GM23248 (cell line): ENCODE results near the gene PRSS50.

Source experiments
- EZH2 ChIP-seq: fragments of 200-600 bp; sonication (generic); IDR thresholded peaks from 2 replicates; pipeline ENCODE4 v1.6.1; 2018; ENCODE audit warnings: antibody characterized with exemption, mild to moderate bottlenecking; ENCODE audit not compliant: insufficient read depth, poor library complexity, severe bottlenecking
- EZH2phosphoT487 ChIP-seq: fragments of 200-600 bp; sonication (generic); IDR thresholded peaks from 2 replicates; pipeline ENCODE4 v1.6.1; 2018; ENCODE audit warnings: antibody characterized with exemption, moderate library complexity, mild to moderate bottlenecking, low read depth; ENCODE audit not compliant: insufficient read depth

DNA sequence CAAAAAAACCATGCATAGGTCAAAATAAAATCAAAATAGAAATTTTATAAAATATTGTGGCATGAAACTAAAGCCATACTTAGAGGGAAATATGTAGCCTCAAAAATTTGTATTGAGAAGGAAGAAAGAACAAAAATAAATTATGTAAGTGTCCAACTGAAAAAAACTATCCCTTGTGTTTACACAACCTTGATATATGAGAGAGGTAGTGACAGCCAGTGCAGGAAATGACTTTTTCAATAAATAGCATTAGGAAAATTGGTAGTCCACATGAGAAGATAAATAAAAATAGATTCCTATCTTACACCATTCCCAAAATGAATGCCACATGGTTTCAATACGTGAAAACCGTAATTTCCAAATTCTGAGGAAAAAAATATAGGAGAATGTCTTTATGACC, 13.2 kb upstream of the PRSS50 start:
- TF ChIP-seq EZH2 (no peak), EZH2phosphoT487 (no peak)
